OCI-LY1 (cell line): ENCODE data around the gene TCP11L2.
A peak's percentile ranks its signal among the peaks of the same experiment; 100 is the strongest.

Experiments used
- H2AFZ ChIP-seq: fragments of 200-600 bp; sonication (generic), shearing (Covaris generic); 2 replicates; pipeline ENCODE4 v1.6.0; 2014; ENCODE audit warnings: antibody characterized with exemption, mild to moderate bottlenecking, low read length
- H3F3A ChIP-seq: fragments of 200-600 bp; sonication (generic), shearing (Covaris generic); 2 replicates; pipeline ENCODE4 v1.6.0; 2014; ENCODE audit warnings: mild to moderate bottlenecking, antibody characterized with exemption, low read length, moderate library complexity; ENCODE audit not compliant: insufficient read depth
- H3K27ac ChIP-seq: fragments of 200-600 bp; sonication (generic); 2 replicates; pipeline ENCODE4 v1.5.1; 2014; ENCODE audit warnings: low read length, mixed run types, mild to moderate bottlenecking, low read depth; ENCODE audit not compliant: poor library complexity, severe bottlenecking
- H3K27me3 ChIP-seq: fragments of 200-600 bp; sonication (generic); 2 replicates; pipeline ENCODE4 v1.6.0; 2014; ENCODE audit warnings: antibody characterized with exemption, mild to moderate bottlenecking, low read length, moderate library complexity; ENCODE audit not compliant: insufficient read depth
- H3K36me3 ChIP-seq: fragments of 200-600 bp; sonication (generic); 2 replicates; pipeline ENCODE4 v1.6.1; 2014; ENCODE audit warnings: mild to moderate bottlenecking, antibody characterized with exemption, low read length, moderate library complexity, mixed read lengths; ENCODE audit not compliant: insufficient read depth
- H3K4me1 ChIP-seq: fragments of 200-600 bp; sonication (generic); 2 replicates; pipeline ENCODE4 v1.5.1; 2014; ENCODE audit warnings: mild to moderate bottlenecking, low read length, moderate library complexity; ENCODE audit not compliant: insufficient read depth, severe bottlenecking
- H3K4me2 ChIP-seq: fragments of 200-600 bp; sonication (generic), shearing (Covaris generic); 2 replicates; pipeline ENCODE4 v1.6.1; 2014; ENCODE audit warnings: low read length
- H3K4me3 ChIP-seq: fragments of 200-600 bp; sonication (generic); 2 replicates; pipeline ENCODE4 v1.5.1; 2014; ENCODE audit warnings: low read length, low read depth, mild to moderate bottlenecking, mixed read lengths; ENCODE audit not compliant: poor library complexity, severe bottlenecking
- H3K79me2 ChIP-seq: fragments of 200-600 bp; shearing (Covaris generic); 2 replicates; pipeline ENCODE4 v1.6.1; 2016; ENCODE audit warnings: mixed run types, low read length, mixed read lengths; ENCODE audit not compliant: insufficient read depth
- H3K9ac ChIP-seq: fragments of 200-600 bp; sonication (generic), shearing (Covaris generic); 2 replicates; pipeline ENCODE4 v1.6.1; 2014; ENCODE audit warnings: mild to moderate bottlenecking, low read length, mixed read lengths
- H3K9me2 ChIP-seq: fragments of 200-600 bp; sonication (generic), shearing (Covaris generic); 2 replicates; pipeline ENCODE4 v1.6.1; 2014; ENCODE audit warnings: low read depth, mild to moderate bottlenecking, low read length, mixed read lengths
- H3K9me3 ChIP-seq: fragments of 200-600 bp; shearing (Covaris generic); 2 replicates; pipeline ENCODE4 v1.6.1; 2014; ENCODE audit warnings: low read length, mixed read lengths
- H4K20me1 ChIP-seq: fragments of 200-600 bp; sonication (generic), shearing (Covaris generic); 2 replicates; pipeline ENCODE4 v1.6.0; 2016; ENCODE audit warnings: mild to moderate bottlenecking, low read length; ENCODE audit not compliant: insufficient read depth
- EZH2 ChIP-seq: fragments of 200-600 bp; sonication (generic), shearing (Covaris generic); IDR thresholded peaks from 2 replicates; pipeline ENCODE4 v1.8.0; 2017; ENCODE audit warnings: borderline replicate concordance, mixed run types, mild to moderate bottlenecking, antibody characterized with exemption, low read length, moderate library complexity, mixed read lengths
- TF ChIP-seq, protein P1 (sequence below): fragments of 200-600 bp; sonication (generic), shearing (Covaris generic); IDR thresholded peaks from 2 replicates; pipeline ENCODE4 v1.5.1; 2017; ENCODE audit warnings: mild to moderate bottlenecking, antibody characterized with exemption, low read length, moderate library complexity, mixed read lengths

The TCP11L2 gene

DNA sequence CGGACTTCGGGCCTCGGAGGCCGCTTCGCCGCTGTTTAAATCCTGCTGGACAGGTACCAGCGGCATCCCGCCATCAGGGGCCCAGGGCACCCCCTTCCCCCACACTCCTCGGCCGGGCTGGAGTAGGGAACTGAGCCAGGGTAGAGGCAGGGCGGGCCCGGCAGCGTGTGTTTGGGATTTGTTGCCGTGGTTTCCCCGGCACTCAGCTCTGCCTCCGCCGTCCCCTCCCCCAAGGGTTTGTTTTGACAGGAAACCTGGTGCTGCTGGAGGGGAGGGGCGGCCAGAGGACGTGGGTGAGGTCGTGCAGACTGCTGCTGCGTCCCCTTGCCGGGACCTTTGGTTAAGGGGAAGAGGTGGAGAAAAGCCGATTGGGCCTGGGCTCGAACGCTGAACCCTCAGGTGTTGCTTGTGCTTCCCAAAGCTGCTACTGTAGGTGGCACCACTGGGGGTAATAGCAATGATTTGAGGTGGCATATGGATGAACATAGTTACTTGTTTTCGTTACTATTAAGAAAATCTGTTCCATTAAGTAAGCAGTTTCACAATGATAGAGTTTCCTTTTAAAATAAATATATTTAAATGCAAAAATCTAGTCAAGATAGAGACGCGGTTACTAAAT is 778 bp downstream of the TCP11L2 start:
- Histone ChIP-seq H3K36me3 (no peaks in the 10 kb centered on the region), H3K4me2 (peak overlapping the region; percentile 84), H2AFZ (no peak overlapping the region), H3K4me3 (peak overlapping the region; percentile 89), H3K4me1 (peaks cover 75% of the 10 kb centered on the region), H3F3A (no peaks in the 10 kb centered on the region; the same call in 1 of the 2 replicates), H3K9ac (peak overlapping the region; percentile 79), H3K27ac (peak overlapping the region; percentile 91), H3K79me2 (no peaks in the 10 kb centered on the region), H4K20me1 (no peaks in the 10 kb centered on the region), H3K27me3 (no peaks in the 10 kb centered on the region), H3K9me3 (no peaks in the 10 kb centered on the region), H3K9me2 (no peaks in the 10 kb centered on the region)
- TF ChIP-seq EZH2: no peak
- TF ChIP-seq, protein P1, sequence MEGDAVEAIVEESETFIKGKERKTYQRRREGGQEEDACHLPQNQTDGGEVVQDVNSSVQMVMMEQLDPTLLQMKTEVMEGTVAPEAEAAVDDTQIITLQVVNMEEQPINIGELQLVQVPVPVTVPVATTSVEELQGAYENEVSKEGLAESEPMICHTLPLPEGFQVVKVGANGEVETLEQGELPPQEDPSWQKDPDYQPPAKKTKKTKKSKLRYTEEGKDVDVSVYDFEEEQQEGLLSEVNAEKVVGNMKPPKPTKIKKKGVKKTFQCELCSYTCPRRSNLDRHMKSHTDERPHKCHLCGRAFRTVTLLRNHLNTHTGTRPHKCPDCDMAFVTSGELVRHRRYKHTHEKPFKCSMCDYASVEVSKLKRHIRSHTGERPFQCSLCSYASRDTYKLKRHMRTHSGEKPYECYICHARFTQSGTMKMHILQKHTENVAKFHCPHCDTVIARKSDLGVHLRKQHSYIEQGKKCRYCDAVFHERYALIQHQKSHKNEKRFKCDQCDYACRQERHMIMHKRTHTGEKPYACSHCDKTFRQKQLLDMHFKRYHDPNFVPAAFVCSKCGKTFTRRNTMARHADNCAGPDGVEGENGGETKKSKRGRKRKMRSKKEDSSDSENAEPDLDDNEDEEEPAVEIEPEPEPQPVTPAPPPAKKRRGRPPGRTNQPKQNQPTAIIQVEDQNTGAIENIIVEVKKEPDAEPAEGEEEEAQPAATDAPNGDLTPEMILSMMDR: no peak

DNA sequence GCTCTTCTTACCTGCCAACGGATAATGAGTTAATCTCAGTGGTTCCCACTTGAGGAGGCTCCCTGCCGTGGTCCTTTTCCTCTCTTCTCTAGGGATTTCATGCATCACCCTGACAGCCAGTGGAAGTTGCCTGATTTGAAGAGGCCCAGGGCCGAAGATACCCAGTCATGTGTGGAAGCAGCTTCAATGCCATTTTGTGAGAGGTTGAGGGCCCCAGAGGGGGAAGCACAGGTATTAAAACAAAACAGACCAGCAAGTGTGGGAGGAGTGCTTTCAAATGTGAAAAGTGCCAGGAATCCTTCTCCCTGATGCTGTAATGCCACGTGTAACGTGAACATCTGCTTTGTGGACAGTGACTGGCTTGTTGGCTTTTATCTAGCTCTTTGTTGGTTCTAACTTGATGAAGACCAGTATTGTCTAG is 1.5 kb downstream of the TCP11L2 start:
- H3K9me3 ChIP-seq: no peaks in the 10 kb centered on the region
- H2AFZ ChIP-seq: no peak overlapping the region
- H3K27ac ChIP-seq: peak overlapping the region; percentile 91
- H3F3A ChIP-seq: no peaks in the 10 kb centered on the region; the same call in 1 of the 2 replicates
- H3K4me1 ChIP-seq: peaks cover 71% of the 10 kb centered on the region
- peak overlapping the region; percentile 84 for H3K4me2 ChIP-seq
- no peaks in the 10 kb centered on the region for H4K20me1 ChIP-seq
- H3K9me2 ChIP-seq: no peaks in the 10 kb centered on the region
- no peaks in the 10 kb centered on the region for H3K79me2 ChIP-seq
- peak overlapping the region; percentile 89 for H3K4me3 ChIP-seq
- peak overlapping the region; percentile 79 for H3K9ac ChIP-seq
- TF ChIP-seq, protein P1: no peak
- no peak for TF ChIP-seq EZH2
- no peaks in the 10 kb centered on the region for H3K27me3 ChIP-seq
- no peaks in the 10 kb centered on the region for H3K36me3 ChIP-seq

DNA sequence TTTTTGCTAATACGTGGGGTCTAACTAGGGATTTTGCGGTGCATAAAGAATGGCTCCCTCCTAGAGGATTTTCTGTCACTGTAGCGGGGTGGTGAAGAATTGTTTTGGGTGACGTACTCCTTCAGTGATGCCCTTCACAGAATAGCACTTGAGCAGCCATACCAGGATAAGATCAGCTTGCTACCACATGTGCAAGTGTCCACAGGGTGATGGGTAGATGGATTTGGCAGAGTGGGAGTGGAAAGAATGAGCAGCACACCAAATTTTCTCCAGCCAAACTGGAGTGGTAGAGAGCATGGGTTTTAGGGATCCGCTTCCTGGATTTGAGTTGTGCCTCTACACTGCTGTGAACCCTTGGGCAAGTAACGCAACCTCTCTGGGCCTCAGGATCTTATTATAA is 2.3 kb downstream of the TCP11L2 start:
- Histone ChIP-seq H3K9ac (no peak overlapping the region; the same call in 1 of the 2 replicates), H3K27ac (peak overlapping the region; percentile 91), H3K79me2 (no peaks in the 10 kb centered on the region), H3K9me3 (no peaks in the 10 kb centered on the region), H3K4me2 (peak overlapping the region; percentile 84; the same call in 1 of the 2 replicates), H2AFZ (no peak overlapping the region), H4K20me1 (no peaks in the 10 kb centered on the region), H3K9me2 (no peaks in the 10 kb centered on the region), H3K27me3 (no peaks in the 10 kb centered on the region), H3K4me3 (peak overlapping the region; percentile 89), H3K4me1 (peaks cover 64% of the 10 kb centered on the region), H3K36me3 (no peaks in the 10 kb centered on the region), H3F3A (no peaks in the 10 kb centered on the region; the same call in 1 of the 2 replicates)
- no peak for TF ChIP-seq EZH2
- TF ChIP-seq, protein P1: no peak
